ENCODE results near the gene FAIM2. TPM values are rescaled to one million over a fixed set of nuclear protein-coding genes. Genes with fewer than 3 reads are reported as not detected.
A peak's percentile ranks its signal among the peaks of the same experiment; 100 is the strongest.

The FAIM2 gene
- total RNA-seq, 1 experiment from 2014 or later: 0.49 TPM

DNA sequence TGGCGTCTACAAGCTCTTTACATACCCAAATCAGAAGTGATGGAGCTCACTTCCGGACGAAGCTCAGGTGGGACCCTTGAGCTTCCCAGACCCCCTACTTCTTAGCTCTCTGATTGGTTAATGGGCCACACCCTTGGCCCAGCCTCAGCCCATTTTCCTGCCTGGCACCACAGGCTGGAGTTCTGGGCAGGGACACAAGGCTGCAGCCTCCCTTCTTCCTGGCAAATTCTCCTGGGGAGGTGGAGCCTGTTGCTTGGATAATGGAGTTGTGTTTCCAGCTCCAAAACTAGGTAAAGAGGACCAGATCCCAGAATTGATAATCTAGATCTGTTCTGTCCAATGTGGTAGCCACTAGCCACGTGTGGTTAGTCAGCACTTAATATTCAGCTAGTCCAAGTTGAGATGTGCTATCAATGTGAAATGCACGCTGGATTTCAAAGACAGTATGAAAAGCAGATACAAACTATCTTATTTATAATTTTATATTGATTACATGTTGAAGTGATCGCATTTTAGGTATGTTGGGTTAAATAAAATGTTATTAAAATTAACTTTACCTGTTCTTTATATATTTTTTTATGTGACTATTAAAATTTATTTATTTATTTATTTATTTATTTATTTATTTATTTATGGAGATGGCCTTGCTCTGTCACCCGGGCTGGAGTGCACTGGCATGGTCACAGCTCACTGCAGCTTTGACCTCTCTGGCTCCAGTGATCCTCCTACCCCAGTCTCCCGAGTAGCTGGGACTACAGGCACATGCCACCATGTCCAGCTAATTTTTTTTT is 12.6 kb upstream of the FAIM2 start:
- POLR2A ChIA-PET: no interaction called here
- no TSS peak for BruUV-seq (replicated peaks)
- Histone ChIP-seq H3K27me3 (ENCODE audit: control insufficient read depth, insufficient read depth, low read length) (no peaks in the 10 kb centered on the region), H3K27ac (ENCODE audit: low read length) (no peak overlapping the region), H3K4me1 (ENCODE audit: control insufficient read depth, insufficient read depth, low read length) (peaks cover 7% of the 10 kb centered on the region; the same call in 1 of the 2 replicates), H3K36me3 (ENCODE audit: control insufficient read depth, insufficient read depth, low read length) (no peaks in the 10 kb centered on the region), H3K4me3 (ENCODE audit: low read depth in 2 of 2, low read length in 2 of 2) (no peak overlapping the region), H3K9me3 (ENCODE audit: control insufficient read depth, insufficient read depth, low read depth, low read length) (no peaks in the 10 kb centered on the region)
- CTCF ChIA-PET: interaction anchor here (0.7 kb wide), 2 partner anchors 43 to 49 kb away, joined by 3 to 5 read pairs; no protein-coding TSS in a partner anchor
- in situ Hi-C loops (cut with HindIII; ENCODE audit: low pct_unique_long_range_greater_than_20kb, low sequenced_read_pairs): no loop called here
- no peak for ATAC-seq
- no peak for TF ChIP-seq POLR2AphosphoS5 (IDR thresholded peaks at IDR 0.05; ENCODE audit: low read depth, low read length)
- TF ChIP-seq SIN3A (IDR thresholded peaks at IDR 0.05; ENCODE audit: borderline replicate concordance, insufficient read depth, low read depth, low read length): no peak
- no peak for TF ChIP-seq TCF7L2 (IDR thresholded peaks at IDR 0.05; ENCODE audit: low read depth, low read length)
- TF ChIP-seq, protein P1, sequence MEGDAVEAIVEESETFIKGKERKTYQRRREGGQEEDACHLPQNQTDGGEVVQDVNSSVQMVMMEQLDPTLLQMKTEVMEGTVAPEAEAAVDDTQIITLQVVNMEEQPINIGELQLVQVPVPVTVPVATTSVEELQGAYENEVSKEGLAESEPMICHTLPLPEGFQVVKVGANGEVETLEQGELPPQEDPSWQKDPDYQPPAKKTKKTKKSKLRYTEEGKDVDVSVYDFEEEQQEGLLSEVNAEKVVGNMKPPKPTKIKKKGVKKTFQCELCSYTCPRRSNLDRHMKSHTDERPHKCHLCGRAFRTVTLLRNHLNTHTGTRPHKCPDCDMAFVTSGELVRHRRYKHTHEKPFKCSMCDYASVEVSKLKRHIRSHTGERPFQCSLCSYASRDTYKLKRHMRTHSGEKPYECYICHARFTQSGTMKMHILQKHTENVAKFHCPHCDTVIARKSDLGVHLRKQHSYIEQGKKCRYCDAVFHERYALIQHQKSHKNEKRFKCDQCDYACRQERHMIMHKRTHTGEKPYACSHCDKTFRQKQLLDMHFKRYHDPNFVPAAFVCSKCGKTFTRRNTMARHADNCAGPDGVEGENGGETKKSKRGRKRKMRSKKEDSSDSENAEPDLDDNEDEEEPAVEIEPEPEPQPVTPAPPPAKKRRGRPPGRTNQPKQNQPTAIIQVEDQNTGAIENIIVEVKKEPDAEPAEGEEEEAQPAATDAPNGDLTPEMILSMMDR (IDR thresholded peaks at IDR 0.05): no peak
- TF ChIP-seq, protein P2, sequence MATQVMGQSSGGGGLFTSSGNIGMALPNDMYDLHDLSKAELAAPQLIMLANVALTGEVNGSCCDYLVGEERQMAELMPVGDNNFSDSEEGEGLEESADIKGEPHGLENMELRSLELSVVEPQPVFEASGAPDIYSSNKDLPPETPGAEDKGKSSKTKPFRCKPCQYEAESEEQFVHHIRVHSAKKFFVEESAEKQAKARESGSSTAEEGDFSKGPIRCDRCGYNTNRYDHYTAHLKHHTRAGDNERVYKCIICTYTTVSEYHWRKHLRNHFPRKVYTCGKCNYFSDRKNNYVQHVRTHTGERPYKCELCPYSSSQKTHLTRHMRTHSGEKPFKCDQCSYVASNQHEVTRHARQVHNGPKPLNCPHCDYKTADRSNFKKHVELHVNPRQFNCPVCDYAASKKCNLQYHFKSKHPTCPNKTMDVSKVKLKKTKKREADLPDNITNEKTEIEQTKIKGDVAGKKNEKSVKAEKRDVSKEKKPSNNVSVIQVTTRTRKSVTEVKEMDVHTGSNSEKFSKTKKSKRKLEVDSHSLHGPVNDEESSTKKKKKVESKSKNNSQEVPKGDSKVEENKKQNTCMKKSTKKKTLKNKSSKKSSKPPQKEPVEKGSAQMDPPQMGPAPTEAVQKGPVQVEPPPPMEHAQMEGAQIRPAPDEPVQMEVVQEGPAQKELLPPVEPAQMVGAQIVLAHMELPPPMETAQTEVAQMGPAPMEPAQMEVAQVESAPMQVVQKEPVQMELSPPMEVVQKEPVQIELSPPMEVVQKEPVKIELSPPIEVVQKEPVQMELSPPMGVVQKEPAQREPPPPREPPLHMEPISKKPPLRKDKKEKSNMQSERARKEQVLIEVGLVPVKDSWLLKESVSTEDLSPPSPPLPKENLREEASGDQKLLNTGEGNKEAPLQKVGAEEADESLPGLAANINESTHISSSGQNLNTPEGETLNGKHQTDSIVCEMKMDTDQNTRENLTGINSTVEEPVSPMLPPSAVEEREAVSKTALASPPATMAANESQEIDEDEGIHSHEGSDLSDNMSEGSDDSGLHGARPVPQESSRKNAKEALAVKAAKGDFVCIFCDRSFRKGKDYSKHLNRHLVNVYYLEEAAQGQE (IDR thresholded peaks at IDR 0.05; ENCODE audit: insufficient read depth in 1 of 2, low read depth in 2 of 2, low read length in 1 of 2): no peak
- DNase-seq (ENCODE audit: low read depth, low spot score): no peak
- intact Hi-C loops (cut with micrococcal nuclease; ENCODE audit: unreplicated experiment): no loop called here

DNA sequence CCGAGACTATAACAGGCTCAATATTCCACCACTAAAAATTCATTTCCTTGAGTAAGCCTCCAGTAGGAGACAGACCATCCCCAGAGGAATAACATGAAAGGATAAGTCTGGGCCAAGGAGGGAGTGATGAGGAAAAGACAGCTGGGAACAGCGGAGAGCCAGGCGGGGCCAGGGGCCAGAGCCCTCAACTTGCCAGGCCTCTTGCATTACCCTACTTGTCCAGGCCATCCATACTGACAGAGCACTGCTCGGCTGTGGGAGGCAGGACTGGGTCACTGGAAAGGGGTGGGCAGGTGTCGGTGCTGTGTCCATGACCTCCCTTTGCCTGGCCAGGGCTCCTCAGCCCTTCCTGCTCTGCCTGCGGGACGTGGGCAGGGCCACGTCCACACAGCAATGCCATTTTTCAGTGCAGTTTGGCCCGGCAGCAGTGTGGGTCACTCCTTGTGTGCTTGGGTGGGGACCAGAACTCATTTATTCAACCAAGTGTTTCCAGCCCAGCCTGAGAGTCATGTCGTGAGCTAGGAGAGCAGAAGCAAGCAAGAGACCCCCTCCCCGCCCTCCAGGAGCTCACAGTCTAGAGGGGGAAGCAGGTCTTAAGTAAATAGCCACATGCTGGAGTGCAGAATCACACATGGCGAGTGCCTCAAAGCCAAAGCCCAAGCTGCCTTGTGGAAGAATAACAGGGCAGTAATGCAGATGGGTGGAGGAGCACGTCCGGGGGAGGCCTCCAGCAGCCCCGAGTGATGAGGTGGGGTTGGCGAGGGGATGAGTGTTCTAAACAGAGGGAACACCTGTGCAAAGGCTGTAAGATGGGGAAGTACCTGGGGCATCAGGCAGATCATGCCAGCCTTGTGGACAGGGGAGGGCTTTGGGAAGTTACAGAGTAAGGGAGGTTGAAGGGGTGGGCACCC is 8.9 kb upstream of the FAIM2 start:
- in situ Hi-C loops (cut with HindIII; ENCODE audit: low pct_unique_long_range_greater_than_20kb, low sequenced_read_pairs): no loop called here
- Histone ChIP-seq H3K27ac (ENCODE audit: low read length) (peak overlapping the region; percentile 29; the same call in 1 of the 2 replicates), H3K27me3 (ENCODE audit: control insufficient read depth, insufficient read depth, low read length) (no peaks in the 10 kb centered on the region), H3K9me3 (ENCODE audit: control insufficient read depth, insufficient read depth, low read depth, low read length) (no peaks in the 10 kb centered on the region), H3K4me3 (ENCODE audit: low read depth in 2 of 2, low read length in 2 of 2) (no peak overlapping the region), H3K4me1 (ENCODE audit: control insufficient read depth, insufficient read depth, low read length) (peaks cover 7% of the 10 kb centered on the region; the same call in 1 of the 2 replicates), H3K36me3 (ENCODE audit: control insufficient read depth, insufficient read depth, low read length) (no peaks in the 10 kb centered on the region)
- ATAC-seq (no peak), DNase-seq (ENCODE audit: low read depth, low spot score) (no peak)
- intact Hi-C loops (cut with micrococcal nuclease; ENCODE audit: unreplicated experiment): no loop called here
- no TSS peak for BruUV-seq (replicated peaks)
- CTCF ChIA-PET: no interaction called here
- POLR2A ChIA-PET: interaction anchor here (0.6 kb wide), 1 partner anchor 16 kb away, joined by 3 read pairs; no protein-coding TSS in a partner anchor
- no peak for TF ChIP-seq TCF7L2 (IDR thresholded peaks at IDR 0.05; ENCODE audit: low read depth, low read length)
- no peak for TF ChIP-seq POLR2AphosphoS5 (IDR thresholded peaks at IDR 0.05; ENCODE audit: low read depth, low read length)
- TF ChIP-seq SIN3A (IDR thresholded peaks at IDR 0.05; ENCODE audit: borderline replicate concordance, insufficient read depth, low read depth, low read length): no peak
- TF ChIP-seq, protein P2 (IDR thresholded peaks at IDR 0.05; ENCODE audit: insufficient read depth in 1 of 2, low read depth in 2 of 2, low read length in 1 of 2): no peak
- TF ChIP-seq, protein P1 (IDR thresholded peaks at IDR 0.05): no peak

All from Panc1 (cell line).